GM12878 (cell line): Measurements from ENCODE around the gene SPACA5. TPM values are rescaled to one million over a fixed set of nuclear protein-coding genes. Genes with fewer than 3 reads are reported as not detected.
A peak's percentile ranks its signal among the peaks of the same experiment; 100 is the strongest.

Experiments
- ATAC-seq: fragments of 200-7000 bp; cut with Tn5 transposase; 3 replicates; pipeline ENCODE4 v1.9.1; 2020; ENCODE audit warnings: mild to moderate bottlenecking, moderate library complexity
- BruUV-seq: library from RNA; stranded (reverse); fragments of 400-500 nt; replicated peaks from 2 replicates; lab custom pipeline; 2021; lab: Mats Ljungman, UMichigan
- CTCF ChIA-PET: fragments of 300-600 bp; sonication (Branson Sonifier 250); formaldehyde crosslinking; extraction: SDS; loops from one replicate; lab custom pipeline; 2021; ENCODE audit warnings: inconsistent platforms; lab: Yijun Ruan, JAX
- POLR2A ChIA-PET: fragments of 350-600 bp; formaldehyde crosslinking; extraction: SDS; loops from one replicate; lab custom pipeline; 2021; ENCODE audit warnings: inconsistent platforms; lab: Charles Lee
- RAD21 ChIA-PET: fragments of 300-600 bp; sonication (Branson Sonifier 250); formaldehyde crosslinking; loops from one replicate; lab custom pipeline; 2023; ENCODE audit warnings: antibody characterized with exemption; ENCODE audit not compliant: unreplicated experiment; lab: Charles Lee
- SMC1A ChIA-PET: fragments of 300-600 bp; sonication (Branson Sonifier 250); formaldehyde crosslinking; loops from one replicate; lab custom pipeline; 2023; ENCODE audit not compliant: unreplicated experiment, uncharacterized antibody; lab: Charles Lee
- DNase-seq: peaks from one replicate; pipeline ENCODE4 v3.0.0-alpha.2; 2011; ENCODE audit warnings: low read depth, low spot score
- FAIRE-seq: peaks from 3 replicates; lab custom pipeline; 2011; peaks lifted over from hg19 to GRCh38; lab: Jason Lieb, UNC
- H2AFZ ChIP-seq: 2 replicates; pipeline ENCODE4 v1.6.0; 2011; ENCODE audit warnings: low read depth, low read length, control low read depth; ENCODE audit not compliant: control insufficient read depth
- H3K27ac ChIP-seq: 2 replicates; pipeline ENCODE4 v1.5.1; 2011; ENCODE audit warnings: control low read depth; ENCODE audit not compliant: control insufficient read depth, insufficient read depth
- H3K27me3 ChIP-seq, 2 experiments: replicated peaks in 1 of 2; 2 replicates each; pipeline versions ENCODE4 v1.6.0 to v1.6.1; 2011; ENCODE audit warnings: low read length in 1 of 2; ENCODE audit not compliant: control insufficient read depth in 2 of 2, insufficient read depth in 2 of 2
- H3K36me3 ChIP-seq, 2 experiments: 2 replicates each; pipeline ENCODE4 v1.5.1; 2011; ENCODE audit warnings: low read length in 1 of 2; ENCODE audit not compliant: control insufficient read depth in 2 of 2, insufficient read depth in 2 of 2
- H3K4me1 ChIP-seq: 2 replicates; pipeline ENCODE4 v1.6.1; 2011; ENCODE audit warnings: mild to moderate bottlenecking, low read length, moderate library complexity, mixed read lengths; ENCODE audit not compliant: control insufficient read depth, insufficient read depth
- H3K4me2 ChIP-seq: 2 replicates; pipeline ENCODE4 v1.6.0; 2011; ENCODE audit warnings: control low read depth; ENCODE audit not compliant: control insufficient read depth, insufficient read depth
- H3K4me3 ChIP-seq: fragments of 200-600 bp; sonication (generic); 2 replicates; pipeline ENCODE4 v1.5.1; 2016
- H3K79me2 ChIP-seq: 2 replicates; pipeline ENCODE4 v1.6.0; 2011; ENCODE audit warnings: low read length; ENCODE audit not compliant: control insufficient read depth, insufficient read depth
- H3K9ac ChIP-seq: 2 replicates; pipeline ENCODE4 v1.8.0; 2011; ENCODE audit warnings: low read length, control low read depth, mixed read lengths; ENCODE audit not compliant: control insufficient read depth, insufficient read depth
- H3K9me3 ChIP-seq: replicated peaks from 3 replicates; pipeline ENCODE4 v1.5.1; 2011; ENCODE audit warnings: mild to moderate bottlenecking, low read length; ENCODE audit not compliant: control insufficient read depth, insufficient read depth
- H4K20me1 ChIP-seq: 2 replicates; pipeline ENCODE4 v1.6.0; 2011; ENCODE audit not compliant: control insufficient read depth, insufficient read depth
- ATF3 ChIP-seq: IDR thresholded peaks from 2 replicates; pipeline ENCODE4 v1.6.1; 2011; ENCODE audit warnings: low read depth, mild to moderate bottlenecking, low read length, moderate library complexity, borderline replicate concordance; ENCODE audit errors: extremely low read depth
- CEBPB ChIP-seq, 2 experiments: fragments of 150-350 bp in 1 of 2; IDR thresholded peaks; 2 replicates each; pipeline ENCODE4 v1.6.1; 2012 to 2014; ENCODE audit warnings: low read depth in 2 of 2, low read length in 2 of 2, borderline replicate concordance in 1 of 2, inconsistent platforms in 1 of 2
- MAX ChIP-seq: IDR thresholded peaks from 2 replicates; pipeline ENCODE4 v1.6.1; 2012; ENCODE audit warnings: low read depth, low read length, improper control_type of control experiment
- MEF2B ChIP-seq: fragments of 450-650 bp; IDR thresholded peaks from 2 replicates; pipeline ENCODE4 v1.6.1; 2018; ENCODE audit warnings: mild to moderate bottlenecking, moderate library complexity; ENCODE audit not compliant: partially characterized antibody, poor library complexity, severe bottlenecking
- NFYB ChIP-seq: IDR thresholded peaks from 2 replicates; pipeline ENCODE4 v1.6.1; 2011; ENCODE audit warnings: low read depth, mild to moderate bottlenecking, low read length, improper control_type of control experiment, moderate library complexity; ENCODE audit not compliant: insufficient read depth
- PBX3 ChIP-seq: IDR thresholded peaks from 2 replicates; pipeline ENCODE4 v1.6.1; 2011; ENCODE audit warnings: mild to moderate bottlenecking, low read depth, low read length, moderate library complexity; ENCODE audit not compliant: insufficient replicate concordance
- POLR2A ChIP-seq: IDR thresholded peaks from 2 replicates; pipeline ENCODE4 v1.6.1; 2011; ENCODE audit warnings: low read depth, mild to moderate bottlenecking, low read length
- RFX5 ChIP-seq: IDR thresholded peaks from 2 replicates; pipeline ENCODE4 v1.6.1; 2011; ENCODE audit warnings: low read depth, low read length, improper control_type of control experiment
- SUZ12 ChIP-seq: fragments of 200-600 bp; sonication (generic); IDR thresholded peaks from one replicate; pipeline ENCODE4 v1.6.1; 2018; ENCODE audit warnings: antibody characterized with exemption, mild to moderate bottlenecking; ENCODE audit not compliant: unreplicated experiment
- TCF3 ChIP-seq: IDR thresholded peaks from 2 replicates; pipeline ENCODE4 v1.6.1; 2012; ENCODE audit warnings: low read depth, mild to moderate bottlenecking, low read length, borderline replicate concordance; ENCODE audit not compliant: insufficient read depth
- ZBTB4 ChIP-seq: fragments of 450-650 bp; formaldehyde crosslinking; IDR thresholded peaks from 2 replicates; pipeline ENCODE4 v1.4.0; 2022; ENCODE audit warnings: mild to moderate bottlenecking, moderate library complexity
- ZBTB40 ChIP-seq: fragments of 450-650 bp; IDR thresholded peaks from 2 replicates; pipeline ENCODE4 v1.6.1; 2016; ENCODE audit warnings: mild to moderate bottlenecking, moderate library complexity, borderline replicate concordance
- WGBS: methylation state at CpG from one replicate; pipeline ENCODE4 v1.1.6; 2016; ENCODE audit warnings: low lambda C conversion rate; ENCODE audit not compliant: insufficient replicate concordance, insufficient coverage; ENCODE audit errors: missing lambda C conversion rate; 5-methylcytosine and 5-hydroxymethylcytosine counted together
- in situ Hi-C: fragments of 300-500 bp; cut with MboI; formaldehyde crosslinking; loops from 9 replicates; pipeline ENCODE4 v1.14.3; 2018; ENCODE audit warnings: mixed read lengths
- intact Hi-C: fragments of 100-400 bp; cut with micrococcal nuclease; formaldehyde crosslinking; loops from one replicate; pipeline ENCODE4 v1.14.2; 2022; ENCODE audit not compliant: unreplicated experiment
- polyA plus RNA-seq, 11 experiments: library from polyadenylated mRNA; depleted of rRNA in 4 of 11; unstranded in 6 of 11; stranded (reverse) in 5 of 11; fragments of >200 nt; fragmentation: Nextera tagmentation in 4 of 11; fragmentation: Illumina TruSeq in 1 of 11; extraction: Ambion mirVana in 4 of 11; extraction: Trizol in 1 of 11; gene quantifications; 1 replicate in 1 of 11; 2 replicates in 10 of 11; pipeline versions ENCODE4 v1.2.1 to v1.2.3, GENCODE V29; 2011 to 2016; ENCODE audit warnings: inconsistent platforms in 2 of 11, missing spikeins in 2 of 11, low read depth in 1 of 11
- total RNA-seq, 4 experiments: library from RNA; depleted of rRNA in 3 of 4; stranded (reverse); fragments of >200 nt in 3 of 4; fragmentation: Illumina TruSeq in 1 of 4; extraction: Trizol in 1 of 4; gene quantifications; 2 replicates each; pipeline versions ENCODE4 v1.2.1 to v1.2.3, GENCODE V29; 2013 to 2021

Gene SPACA5
- total and polyA plus RNA-seq, 10 of the 15 experiments (the other 5 are each of a cell fraction or from before 2014, with no cell fraction given) = 0.18 to 0.97 (median 0.25) TPM; not detected in 4

GRCh38 chrX:48003758-48004457 lies 2.9 kb upstream of the SPACA5 start, which contains the start of gene ZNF182:
Gene ZNF182, minus strand, starts transcription at chrX:48003989. Its CDS starts 1,380 bp downstream, at chrX:48002609.
- FAIRE-seq (no peak), DNase-seq (peak; percentile 68), ATAC-seq (peak; percentile 98)
- Histone ChIP-seq H4K20me1 (no peaks in the 10 kb centered on the region), H3K9me3 (no peaks in the 10 kb centered on the region; the same call in 2 of the 3 replicates), H3K9ac (peak within 1 kb of the TSS; percentile 82), H2AFZ (peak within 1 kb of the TSS; percentile 85), H3K4me1 (no peaks in the 10 kb centered on the region), H3K27ac (peak within 1 kb of the TSS; percentile 74), H3K4me3 (peak within 1 kb of the TSS; percentile 71), H3K79me2 (peaks cover 15% of the 10 kb centered on the region), H3K27me3 (no peaks in the 10 kb centered on the region), H3K4me2 (peak within 1 kb of the TSS; percentile 60), H3K36me3 (no peaks in the 10 kb centered on the region)
- ChIA-PET RAD21 (no interaction called here), POLR2A (no interaction called here), SMC1A (no interaction called here), CTCF (no interaction called here)
- intact Hi-C loops (no loop called here), in situ Hi-C loops (no loop called here)
- BruUV-seq = no TSS peak
- WGBS = 36% methylated on average over 34 of the region's 34 CpGs
- no peak for TF ChIP-seq RFX5
- no peak for TF ChIP-seq PBX3
- TF ChIP-seq CEBPB (IDR thresholded peaks at IDR 0.05; ENCODE audit: borderline replicate concordance in 1 of 2, low read depth in 2 of 2, low read length in 2 of 2) = no peak
- TF ChIP-seq NFYB = peak; percentile 50; the same call in 1 of the 2 replicates
- no peak; the same call in 1 of the 2 replicates for TF ChIP-seq ZBTB40
- peak; percentile 86 for TF ChIP-seq POLR2A
- no peak for TF ChIP-seq MEF2B
- TF ChIP-seq SUZ12 = no peak
- no peak for TF ChIP-seq MAX
- no peak for TF ChIP-seq TCF3
- no peak for TF ChIP-seq ATF3
- TF ChIP-seq ZBTB4 (CRISPR knock-in tag) = no peak
